Panc1 (cell line): ENCODE measurements around the gene ERAL1.

Source experiments
- CTCF ChIP-seq: fragments of 450-650 bp; IDR thresholded peaks from 2 replicates; pipeline ENCODE4 v1.5.1; 2017; ENCODE audit warnings: mild to moderate bottlenecking
- TCF7L2 ChIP-seq: IDR thresholded peaks from 2 replicates; pipeline ENCODE4 v1.6.1; 2011; ENCODE audit warnings: mild to moderate bottlenecking, low read depth, low read length, inconsistent platforms

GRCh38 chr17:28818819-28819221 is 36.0 kb upstream of the ERAL1 start:
- TF ChIP-seq CTCF (no peak), TCF7L2 (no peak)
